ENCODE measurements around the gene ZBTB40.

ZBTB40 gene

GRCh38 chr1:22537441-22538139 is 85.9 kb downstream of the ZBTB40 start:
- DNase-seq, result no peak

GRCh38 chr1:22539510-22540118 is 88.0 kb downstream of the ZBTB40 start:
- DNase-seq, result no peak

GRCh38 chr1:22540337-22540736 is 88.7 kb downstream of the ZBTB40 start:
- DNase-seq, result no peak

GRCh38 chr1:22542886-22543285 is 91.2 kb downstream of the ZBTB40 start:
- DNase-seq, result no peak

- no peak for DNase-seq
Measured at GRCh38 chr1:22543679-22544078, 92.0 kb downstream of the ZBTB40 start.

GRCh38 chr1:22544606-22545005 is 93.0 kb downstream of the ZBTB40 start:
- no peak for DNase-seq

GRCh38 chr1:22545141-22545540 is 93.5 kb downstream of the ZBTB40 start:
- no peak for DNase-seq

- DNase-seq, result no peak
Measured at GRCh38 chr1:22547186-22547817, 95.7 kb downstream of the ZBTB40 start.

- DNase-seq, result no peak
Measured at GRCh38 chr1:22547818-22548462, 96.3 kb downstream of the ZBTB40 start.

- no peak for DNase-seq
Measured at GRCh38 chr1:22550021-22550420, 98.4 kb downstream of the ZBTB40 start.

- DNase-seq, result no peak
Measured at GRCh38 chr1:22551591-22551990, 99.9 kb downstream of the ZBTB40 start.

- no peak for DNase-seq
Measured at GRCh38 chr1:22552021-22552420, 100.4 kb downstream of the ZBTB40 start.

- DNase-seq, result no peak
Measured at GRCh38 chr1:22553104-22553880, 101.6 kb downstream of the ZBTB40 start.

GRCh38 chr1:22553991-22554522 is 102.4 kb downstream of the ZBTB40 start:
- DNase-seq, result no peak

GRCh38 chr1:22555371-22555656 is 103.7 kb downstream of the ZBTB40 start:
- DNase-seq, result no peak

GRCh38 chr1:22556391-22557104 is 104.9 kb downstream of the ZBTB40 start:
- DNase-seq, result no peak

GRCh38 chr1:22557341-22557950 is 105.8 kb downstream of the ZBTB40 start:
- no peak for DNase-seq

GRCh38 chr1:22562584-22563583 is 111.2 kb downstream of the ZBTB40 start, which contains the start of gene EPHA8:
Gene EPHA8, plus strand, starts transcription at chr1:22563489. Its CDS starts 147 bp downstream, at chr1:22563636.
- no peak for DNase-seq

- no peak for DNase-seq
Measured at GRCh38 chr1:22563671-22564602, 112.3 kb downstream of the ZBTB40 start.
